HepG2 (cell line): ENCODE results near the gene STX1B. TPM values are rescaled to one million over a fixed set of nuclear protein-coding genes. Genes with fewer than 3 reads are reported as not detected.

ENCODE experiments used
- AKAP8 ChIP-seq: sonication (generic); formaldehyde crosslinking; IDR thresholded peaks from 2 replicates; pipeline ENCODE4 v1.5.1; 2020; ENCODE audit warnings: mild to moderate bottlenecking, missing genetic modification reagents
- CSRNP1 ChIP-seq: sonication (generic); formaldehyde crosslinking; IDR thresholded peaks from 2 replicates; pipeline ENCODE4 v1.8.1; 2023; ENCODE audit warnings: mild to moderate bottlenecking, missing genetic modification reagents
- DDIT3 ChIP-seq: sonication (generic); formaldehyde crosslinking; IDR thresholded peaks from 2 replicates; pipeline ENCODE4 v1.4.0; 2020; ENCODE audit warnings: mild to moderate bottlenecking, missing genetic modification reagents
- HMGXB3 ChIP-seq: sonication (generic); formaldehyde crosslinking; IDR thresholded peaks from 2 replicates; pipeline ENCODE4 v1.4.0; 2020; ENCODE audit warnings: missing genetic modification reagents, borderline replicate concordance
- HMGXB4 ChIP-seq, 2 experiments: sonication (generic) in 1 of 2; formaldehyde crosslinking in 1 of 2; IDR thresholded peaks; 2 replicates each; pipeline versions ENCODE4 v1.4.0 to v1.6.1; 2018 to 2020; ENCODE audit warnings: missing genetic modification reagents in 2 of 2, borderline replicate concordance in 1 of 2, low read depth in 1 of 2, mild to moderate bottlenecking in 1 of 2, missing biosample characterization in 1 of 2
- IRF9 ChIP-seq: sonication (generic); formaldehyde crosslinking; IDR thresholded peaks from 2 replicates; pipeline ENCODE4 v1.8.0; 2022; ENCODE audit warnings: missing genetic modification reagents, mild to moderate bottlenecking, borderline replicate concordance
- JUN ChIP-seq: sonication (generic); formaldehyde crosslinking; IDR thresholded peaks from 2 replicates; pipeline ENCODE4 v1.4.0; 2020; ENCODE audit warnings: mild to moderate bottlenecking, missing genetic modification reagents
- KLF16 ChIP-seq, 2 experiments: sonication (generic) in 1 of 2; formaldehyde crosslinking in 1 of 2; IDR thresholded peaks; 2 replicates each; pipeline versions ENCODE4 v1.6.1 to v1.8.0; 2016 to 2023; ENCODE audit warnings: missing genetic modification reagents in 2 of 2, missing compliant biosample characterization in 1 of 2
- MIER2 ChIP-seq: IDR thresholded peaks from 2 replicates; pipeline ENCODE4 v1.6.1; 2016; ENCODE audit warnings: missing biosample characterization, missing genetic modification reagents
- MTA1 ChIP-seq: sonication (generic); formaldehyde crosslinking; IDR thresholded peaks from 2 replicates; pipeline ENCODE4 v1.4.0; 2020; ENCODE audit warnings: missing genetic modification reagents, mild to moderate bottlenecking, borderline replicate concordance
- POLR2A ChIP-seq, 2 experiments: IDR thresholded peaks; 2 replicates each; pipeline ENCODE4 v1.6.1; 2011; ENCODE audit warnings: low read depth in 2 of 2, low read length in 2 of 2, mild to moderate bottlenecking in 1 of 2, moderate library complexity in 1 of 2; ENCODE audit not compliant: insufficient read depth in 1 of 2
- SAFB2 ChIP-seq: sonication (generic); formaldehyde crosslinking; IDR thresholded peaks from 2 replicates; pipeline ENCODE4 v1.5.1; 2020; ENCODE audit warnings: missing genetic modification reagents, low read depth, mild to moderate bottlenecking, borderline replicate concordance
- SIX1 ChIP-seq: sonication (generic); formaldehyde crosslinking; IDR thresholded peaks from 2 replicates; pipeline ENCODE4 v1.4.0; 2020; ENCODE audit warnings: missing genetic modification reagents, borderline replicate concordance
- SMAD9 ChIP-seq: sonication (generic); formaldehyde crosslinking; IDR thresholded peaks from 2 replicates; pipeline ENCODE4 v1.5.1; 2020; ENCODE audit warnings: mild to moderate bottlenecking, missing genetic modification reagents
- TOPORS ChIP-seq: sonication (generic); formaldehyde crosslinking; IDR thresholded peaks from 2 replicates; pipeline ENCODE4 v1.8.0; 2023; ENCODE audit warnings: mild to moderate bottlenecking, missing genetic modification reagents
- ZFP37 ChIP-seq: sonication (generic); formaldehyde crosslinking; IDR thresholded peaks from 2 replicates; pipeline ENCODE4 v1.4.0; 2020; ENCODE audit warnings: missing genetic modification reagents, borderline replicate concordance
- ZNF160 ChIP-seq: sonication (generic); formaldehyde crosslinking; IDR thresholded peaks from 2 replicates; pipeline ENCODE4 v1.8.0; 2022; ENCODE audit warnings: mild to moderate bottlenecking, inconsistent platforms, missing genetic modification reagents
- polyA plus RNA-seq, 8 experiments: library from polyadenylated mRNA; depleted of rRNA in 3 of 8; stranded (reverse) in 7 of 8; unstranded in 1 of 8; fragments of >200 nt; fragmentation: Illumina TruSeq in 4 of 8; extraction: Trizol in 4 of 8; gene quantifications; 2 replicates each; pipeline versions ENCODE4 v1.2.1 to v1.2.3, GENCODE V29; 2011 to 2016; ENCODE audit warnings: low read depth in 4 of 8, missing spikeins in 1 of 8, mixed read lengths in 1 of 8; ENCODE audit not compliant: insufficient read depth in 1 of 8
- total RNA-seq, 5 experiments: library from RNA; depleted of rRNA; stranded (reverse); fragments of >200 nt; fragmentation: Illumina TruSeq; extraction: Trizol; gene quantifications; 2 replicates each; pipeline ENCODE4 v1.2.3, GENCODE V29; 2016; ENCODE audit warnings: low read depth in 1 of 5

Gene STX1B
- total and polyA plus RNA-seq, 2 of the 13 experiments (the other 11 are each of a cell fraction or from before 2014, with no cell fraction given): 2.1 to 3.0 TPM

GRCh38 chr16:31032736-31033708 is 22.6 kb upstream of the STX1B start, which contains the start of gene STX4 (continued):
- TF ChIP-seq ZFP37 (CRISPR knock-in tag) (peak; percentile 69; the same call in 1 of the 2 replicates), DDIT3 (no peak), HMGXB4 (CRISPR knock-in tag; IDR thresholded peaks at IDR 0.05; ENCODE audit: borderline replicate concordance in 1 of 2, low read depth in 1 of 2) (peak; percentile 58 to 72; a peak in 3 of 4 replicates), IRF9 (CRISPR knock-in tag) (peak; percentile 68), MIER2 (no peak), SIX1 (peak; percentile 62; the same call in 1 of the 2 replicates), POLR2A (IDR thresholded peaks at IDR 0.05; ENCODE audit: insufficient read depth in 1 of 2, low read depth in 2 of 2, low read length in 2 of 2) (peak; percentile 60 to 75; a peak in 2 of 4 replicates), SAFB2 (CRISPR knock-in tag) (peak; percentile 91), HMGXB3 (CRISPR knock-in tag) (peak; percentile 85; the same call in 1 of the 2 replicates), KLF16 (CRISPR knock-in tag; IDR thresholded peaks at IDR 0.05) (peak in 1 of 2 experiments; percentile 67; a peak in 2 of 4 replicates), JUN (CRISPR knock-in tag) (peak; percentile 69; the same call in 1 of the 2 replicates), CSRNP1 (CRISPR knock-in tag) (peak; percentile 98; the same call in 1 of the 2 replicates), TOPORS (CRISPR knock-in tag) (0 out of 2 replicates have a peak, but pooled peaks have one; percentile 80), AKAP8 (peak; percentile 32; the same call in 1 of the 2 replicates), MTA1 (CRISPR knock-in tag) (no peak; the same call in 1 of the 2 replicates), ZNF160 (CRISPR knock-in tag) (peak; percentile 81; the same call in 1 of the 2 replicates), SMAD9 (peak; percentile 52; the same call in 1 of the 2 replicates)
